Measurements from ENCODE around the gene OR10A5. TPM values are rescaled to one million over a fixed set of nuclear protein-coding genes. Genes with fewer than 3 reads are reported as not detected.

Gene OR10A5
- total and polyA plus RNA-seq, 9 of the 15 experiments (the other 6 are each of a cell fraction or from before 2014, with no cell fraction given): 0.14 TPM; not detected in 8

DNA sequence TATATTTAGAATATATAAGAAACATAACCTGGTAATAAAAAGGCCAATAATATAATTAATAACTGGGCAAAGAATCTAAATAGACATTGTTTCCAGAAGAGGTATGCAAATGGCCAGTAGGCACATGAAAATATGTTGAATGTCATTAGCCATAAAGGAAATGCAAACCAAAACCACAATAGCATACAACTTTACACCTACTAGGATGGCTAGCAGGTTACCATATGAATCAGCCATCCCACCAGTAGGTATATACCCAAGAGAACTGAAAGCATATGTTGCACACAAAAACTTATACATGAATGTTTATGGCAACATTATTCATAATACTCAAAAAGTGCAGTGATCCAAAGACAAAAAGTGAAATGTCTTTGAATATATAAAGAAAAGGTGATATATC, 49.5 kb downstream of the OR10A5 start (continued):
- TF ChIP-seq ZNF280A (IDR thresholded peaks at IDR 0.05; ENCODE audit: low read depth, partially characterized antibody): no peak
- TF ChIP-seq, protein P1, sequence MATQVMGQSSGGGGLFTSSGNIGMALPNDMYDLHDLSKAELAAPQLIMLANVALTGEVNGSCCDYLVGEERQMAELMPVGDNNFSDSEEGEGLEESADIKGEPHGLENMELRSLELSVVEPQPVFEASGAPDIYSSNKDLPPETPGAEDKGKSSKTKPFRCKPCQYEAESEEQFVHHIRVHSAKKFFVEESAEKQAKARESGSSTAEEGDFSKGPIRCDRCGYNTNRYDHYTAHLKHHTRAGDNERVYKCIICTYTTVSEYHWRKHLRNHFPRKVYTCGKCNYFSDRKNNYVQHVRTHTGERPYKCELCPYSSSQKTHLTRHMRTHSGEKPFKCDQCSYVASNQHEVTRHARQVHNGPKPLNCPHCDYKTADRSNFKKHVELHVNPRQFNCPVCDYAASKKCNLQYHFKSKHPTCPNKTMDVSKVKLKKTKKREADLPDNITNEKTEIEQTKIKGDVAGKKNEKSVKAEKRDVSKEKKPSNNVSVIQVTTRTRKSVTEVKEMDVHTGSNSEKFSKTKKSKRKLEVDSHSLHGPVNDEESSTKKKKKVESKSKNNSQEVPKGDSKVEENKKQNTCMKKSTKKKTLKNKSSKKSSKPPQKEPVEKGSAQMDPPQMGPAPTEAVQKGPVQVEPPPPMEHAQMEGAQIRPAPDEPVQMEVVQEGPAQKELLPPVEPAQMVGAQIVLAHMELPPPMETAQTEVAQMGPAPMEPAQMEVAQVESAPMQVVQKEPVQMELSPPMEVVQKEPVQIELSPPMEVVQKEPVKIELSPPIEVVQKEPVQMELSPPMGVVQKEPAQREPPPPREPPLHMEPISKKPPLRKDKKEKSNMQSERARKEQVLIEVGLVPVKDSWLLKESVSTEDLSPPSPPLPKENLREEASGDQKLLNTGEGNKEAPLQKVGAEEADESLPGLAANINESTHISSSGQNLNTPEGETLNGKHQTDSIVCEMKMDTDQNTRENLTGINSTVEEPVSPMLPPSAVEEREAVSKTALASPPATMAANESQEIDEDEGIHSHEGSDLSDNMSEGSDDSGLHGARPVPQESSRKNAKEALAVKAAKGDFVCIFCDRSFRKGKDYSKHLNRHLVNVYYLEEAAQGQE (IDR thresholded peaks at IDR 0.05; ENCODE audit: borderline replicate concordance): no peak
- TF ChIP-seq, protein P1 (CRISPR knock-in tag; IDR thresholded peaks at IDR 0.05; ENCODE audit: low read depth): no peak
- TF ChIP-seq RFX5 (IDR thresholded peaks at IDR 0.05; ENCODE audit: low read depth, low read length): no peak

Other genes starting within 250 kb of the OR10A5 start
Only the 7 nearest of the 17 such genes appear.
- 0.23 and 0.65 TPM in 2 replicates for gene OR2AG2, start 73.7 kb upstream of the OR10A5 start, total RNA-seq (2014; rRNA removed)
- gene OR2AG2, start 73.7 kb upstream of the OR10A5 start, total RNA-seq (2014; rRNA removed; fragmentation: Illumina TruSeq; extraction: Trizol): 0.73 and 0.77 TPM in 2 replicates
- 0.38 and 0.58 TPM in 2 replicates for gene OR2AG2, start 73.7 kb upstream of the OR10A5 start, total RNA-seq (2015; rRNA removed; fragmentation: Illumina TruSeq; extraction: Trizol)
- 0.42 and 0.55 TPM in 2 replicates for gene OR2AG2, start 73.7 kb upstream of the OR10A5 start, total RNA-seq (2021)
- 0.66 and 0.91 TPM in 2 replicates for gene OR2AG2, start 73.7 kb upstream of the OR10A5 start, polyA plus RNA-seq (2011; rRNA removed)
- 0.71 and 0.79 TPM in 2 replicates for gene OR2AG2, start 73.7 kb upstream of the OR10A5 start, polyA plus RNA-seq (2014; fragmentation: Illumina TruSeq; extraction: Trizol)
- gene OR2AG2, start 73.7 kb upstream of the OR10A5 start, polyA plus RNA-seq (2014; fragmentation: Nextera tagmentation; extraction: Ambion mirVana): under 1 TPM; 0.15 to 0.18 TPM
- 0.37 and 0.67 TPM in 2 replicates for gene OR2AG2, start 73.7 kb upstream of the OR10A5 start, polyA plus RNA-seq (2014; rRNA removed)
- not detected in 2 replicates for gene OR2AG1, start 62.7 kb upstream of the OR10A5 start, total RNA-seq (2014; rRNA removed)
- gene OR2AG1, start 62.7 kb upstream of the OR10A5 start, total RNA-seq (2014; rRNA removed; fragmentation: Illumina TruSeq; extraction: Trizol): 0.03 TPM in 1 of 2 replicates, not detected in the other
- not detected in 2 replicates for gene OR2AG1, start 62.7 kb upstream of the OR10A5 start, total RNA-seq (2015; rRNA removed; fragmentation: Illumina TruSeq; extraction: Trizol)
- gene OR2AG1, start 62.7 kb upstream of the OR10A5 start, total RNA-seq (2021): not detected in 2 replicates
- gene OR2AG1, start 62.7 kb upstream of the OR10A5 start, polyA plus RNA-seq (2011; rRNA removed): 0.03 and 0.06 TPM in 2 replicates
- not detected in 2 replicates for gene OR2AG1, start 62.7 kb upstream of the OR10A5 start, polyA plus RNA-seq (2014; fragmentation: Illumina TruSeq; extraction: Trizol)
- gene OR2AG1, start 62.7 kb upstream of the OR10A5 start, polyA plus RNA-seq (2014; fragmentation: Nextera tagmentation; extraction: Ambion mirVana): under 1 TPM; 0.08 to 0.11 TPM
- gene OR2AG1, start 62.7 kb upstream of the OR10A5 start, polyA plus RNA-seq (2014; rRNA removed): 0.05 TPM in 1 of 2 replicates, not detected in the other
- 0.41 and 0.50 TPM in 2 replicates for gene OR6A2, start 46.0 kb upstream of the OR10A5 start, total RNA-seq (2014; rRNA removed)
- 0.69 and 0.80 TPM in 2 replicates for gene OR6A2, start 46.0 kb upstream of the OR10A5 start, total RNA-seq (2014; rRNA removed; fragmentation: Illumina TruSeq; extraction: Trizol)
- gene OR6A2, start 46.0 kb upstream of the OR10A5 start, total RNA-seq (2015; rRNA removed; fragmentation: Illumina TruSeq; extraction: Trizol): 0.47 and 0.72 TPM in 2 replicates
- 0.34 and 0.35 TPM in 2 replicates for gene OR6A2, start 46.0 kb upstream of the OR10A5 start, total RNA-seq (2021)
- 0.11 and 0.18 TPM in 2 replicates for gene OR6A2, start 46.0 kb upstream of the OR10A5 start, polyA plus RNA-seq (2011; rRNA removed)
- not detected in 2 replicates for gene OR6A2, start 46.0 kb upstream of the OR10A5 start, polyA plus RNA-seq (2014; fragmentation: Illumina TruSeq; extraction: Trizol)
- under 1 TPM in 1 of 2 experiments, not detected in 1; 0.04 TPM for gene OR6A2, start 46.0 kb upstream of the OR10A5 start, polyA plus RNA-seq (2014; fragmentation: Nextera tagmentation; extraction: Ambion mirVana)
- 0.05 and 0.11 TPM in 2 replicates for gene OR6A2, start 46.0 kb upstream of the OR10A5 start, polyA plus RNA-seq (2014; rRNA removed)
- not detected in 2 replicates for gene OR10A2, start 17.4 kb downstream of the OR10A5 start, total RNA-seq (2014; rRNA removed)
- not detected in 2 replicates for gene OR10A2, start 17.4 kb downstream of the OR10A5 start, total RNA-seq (2014; rRNA removed; fragmentation: Illumina TruSeq; extraction: Trizol)
- gene OR10A2, start 17.4 kb downstream of the OR10A5 start, total RNA-seq (2015; rRNA removed; fragmentation: Illumina TruSeq; extraction: Trizol): not detected in 2 replicates
- gene OR10A2, start 17.4 kb downstream of the OR10A5 start, total RNA-seq (2021): not detected in 2 replicates
- gene OR10A2, start 17.4 kb downstream of the OR10A5 start, polyA plus RNA-seq (2011; rRNA removed): not detected in 2 replicates
- gene OR10A2, start 17.4 kb downstream of the OR10A5 start, polyA plus RNA-seq (2014; fragmentation: Illumina TruSeq; extraction: Trizol): not detected in 2 replicates
- under 1 TPM in 1 of 2 experiments, not detected in 1; 0.10 TPM for gene OR10A2, start 17.4 kb downstream of the OR10A5 start, polyA plus RNA-seq (2014; fragmentation: Nextera tagmentation; extraction: Ambion mirVana)
- not detected in 2 replicates for gene OR10A2, start 17.4 kb downstream of the OR10A5 start, polyA plus RNA-seq (2014; rRNA removed)
- gene OR10A4, start 30.9 kb downstream of the OR10A5 start, total RNA-seq (2014; rRNA removed): not detected in 2 replicates
- not detected in 2 replicates for gene OR10A4, start 30.9 kb downstream of the OR10A5 start, total RNA-seq (2014; rRNA removed; fragmentation: Illumina TruSeq; extraction: Trizol)
- not detected in 2 replicates for gene OR10A4, start 30.9 kb downstream of the OR10A5 start, total RNA-seq (2015; rRNA removed; fragmentation: Illumina TruSeq; extraction: Trizol)
- not detected in 2 replicates for gene OR10A4, start 30.9 kb downstream of the OR10A5 start, total RNA-seq (2021)
- not detected in 2 replicates for gene OR10A4, start 30.9 kb downstream of the OR10A5 start, polyA plus RNA-seq (2011; rRNA removed)
- gene OR10A4, start 30.9 kb downstream of the OR10A5 start, polyA plus RNA-seq (2014; fragmentation: Illumina TruSeq; extraction: Trizol): not detected in 2 replicates
- not detected for gene OR10A4, start 30.9 kb downstream of the OR10A5 start, polyA plus RNA-seq (2014; fragmentation: Nextera tagmentation; extraction: Ambion mirVana)
- gene OR10A4, start 30.9 kb downstream of the OR10A5 start, polyA plus RNA-seq (2014; rRNA removed): not detected in 2 replicates
- gene OR2D2, start 46.8 kb downstream of the OR10A5 start, total RNA-seq (2014; rRNA removed): 0.57 and 0.73 TPM in 2 replicates
- 1.0 and 2.1 TPM in 2 replicates for gene OR2D2, start 46.8 kb downstream of the OR10A5 start, total RNA-seq (2014; rRNA removed; fragmentation: Illumina TruSeq; extraction: Trizol)
- 0.72 TPM in 2 replicates for gene OR2D2, start 46.8 kb downstream of the OR10A5 start, total RNA-seq (2015; rRNA removed; fragmentation: Illumina TruSeq; extraction: Trizol)
- 0.22 and 0.38 TPM in 2 replicates for gene OR2D2, start 46.8 kb downstream of the OR10A5 start, total RNA-seq (2021)
- gene OR2D2, start 46.8 kb downstream of the OR10A5 start, polyA plus RNA-seq (2011; rRNA removed): 0.20 and 0.57 TPM in 2 replicates
- 0.10 TPM in 1 of 2 replicates, not detected in the other for gene OR2D2, start 46.8 kb downstream of the OR10A5 start, polyA plus RNA-seq (2014; fragmentation: Illumina TruSeq; extraction: Trizol)
- not detected for gene OR2D2, start 46.8 kb downstream of the OR10A5 start, polyA plus RNA-seq (2014; fragmentation: Nextera tagmentation; extraction: Ambion mirVana)
- gene OR2D2, start 46.8 kb downstream of the OR10A5 start, polyA plus RNA-seq (2014; rRNA removed): 0.19 TPM in 1 of 2 replicates, not detected in the other
- not detected in 2 replicates for gene OR2D3, start 75.3 kb downstream of the OR10A5 start, total RNA-seq (2014; rRNA removed)
- gene OR2D3, start 75.3 kb downstream of the OR10A5 start, total RNA-seq (2014; rRNA removed; fragmentation: Illumina TruSeq; extraction: Trizol): not detected in 2 replicates
- gene OR2D3, start 75.3 kb downstream of the OR10A5 start, total RNA-seq (2015; rRNA removed; fragmentation: Illumina TruSeq; extraction: Trizol): not detected in 2 replicates
- gene OR2D3, start 75.3 kb downstream of the OR10A5 start, total RNA-seq (2021): not detected in 2 replicates
- not detected in 2 replicates for gene OR2D3, start 75.3 kb downstream of the OR10A5 start, polyA plus RNA-seq (2011; rRNA removed)
- not detected in 2 replicates for gene OR2D3, start 75.3 kb downstream of the OR10A5 start, polyA plus RNA-seq (2014; fragmentation: Illumina TruSeq; extraction: Trizol)
- gene OR2D3, start 75.3 kb downstream of the OR10A5 start, polyA plus RNA-seq (2014; fragmentation: Nextera tagmentation; extraction: Ambion mirVana): under 1 TPM in 1 of 2 experiments, not detected in 1; 0.42 TPM
- gene OR2D3, start 75.3 kb downstream of the OR10A5 start, polyA plus RNA-seq (2014; rRNA removed): not detected in 2 replicates

Data from K562 (cell line).